Prostate gland (tissue), 2 donors: ENCODE results near the gene NPIPA5. TPM values are rescaled to one million over a fixed set of nuclear protein-coding genes. Genes with fewer than 3 reads are reported as not detected.
"Not testable (repeated sequence)": the region's sequence is repeated elsewhere in the genome, so short reads cannot be mapped to it uniquely, and the experiment has no call there.

Experiments used
- DNase-seq: peaks from one replicate; pipeline ENCODE4 v3.0.0-alpha.2; 2019; ENCODE audit warnings: low spot score
- H3K27ac ChIP-seq, 2 donors: fragments of 200-600 bp; sonication (generic); 2 replicates each; pipeline ENCODE4 v1.5.1; 2017 to 2019
- H3K27me3 ChIP-seq: fragments of 200-600 bp; sonication (generic); replicated peaks from 2 replicates; pipeline ENCODE4 v1.5.1; 2019; ENCODE audit not compliant: insufficient read depth
- H3K36me3 ChIP-seq, 2 donors: fragments of 200-600 bp; sonication (generic); 1 replicate in 1 of 2; 2 replicates in 1 of 2; pipeline versions ENCODE4 v1.5.1 to v1.8.1; 2017 to 2019
- H3K4me1 ChIP-seq: fragments of 200-600 bp; sonication (generic); replicated peaks from 2 replicates; pipeline ENCODE4 v1.5.1; 2019
- H3K4me3 ChIP-seq, 2 donors: fragments of 200-600 bp; sonication (generic); 2 replicates each; pipeline ENCODE4 v1.5.1; 2017 to 2019
- H3K9me3 ChIP-seq: fragments of 200-600 bp; sonication (generic); 2 replicates; pipeline ENCODE4 v1.5.1; 2017
- POLR2A ChIP-seq: fragments of 450-650 bp; IDR thresholded peaks from one replicate; pipeline ENCODE4 v1.6.1; 2016; ENCODE audit warnings: antibody characterized with exemption, mild to moderate bottlenecking
- POLR2AphosphoS5 ChIP-seq: sonication (generic); formaldehyde crosslinking; IDR thresholded peaks from one replicate; pipeline ENCODE4 v1.6.1; 2017; ENCODE audit warnings: antibody characterized with exemption
- WGBS: methylation state at CpG from one replicate; pipeline ENCODE4 v1.1.5; 2018; 5-methylcytosine and 5-hydroxymethylcytosine counted together
- intact Hi-C: fragments of 100-400 bp; cut with DNase I; formaldehyde crosslinking; loops from one replicate; pipeline ENCODE4 v1.14.2; 2022
- total RNA-seq, 2 donors: library from RNA; depleted of rRNA; stranded (reverse); fragments of >200 nt; gene quantifications; one replicate each; pipeline ENCODE4 v1.1.0, GENCODE V29; 2016
- TF ChIP-seq, protein P1 (sequence below), 4 experiments: fragments of 200-600 bp in 2 of 4; fragments of 450-650 bp in 2 of 4; sonication (generic) in 2 of 4; IDR thresholded peaks; 1 replicate in 3 of 4; 2 replicates in 1 of 4; pipeline ENCODE4 v1.5.1; 2016 to 2019; ENCODE audit warnings: antibody characterized with exemption in 4 of 4, mild to moderate bottlenecking in 2 of 4, moderate library complexity in 2 of 4

NPIPA5 gene
- total RNA-seq, 2 donors from 2014 or later, result 8.3 to 31.3 TPM

DNA sequence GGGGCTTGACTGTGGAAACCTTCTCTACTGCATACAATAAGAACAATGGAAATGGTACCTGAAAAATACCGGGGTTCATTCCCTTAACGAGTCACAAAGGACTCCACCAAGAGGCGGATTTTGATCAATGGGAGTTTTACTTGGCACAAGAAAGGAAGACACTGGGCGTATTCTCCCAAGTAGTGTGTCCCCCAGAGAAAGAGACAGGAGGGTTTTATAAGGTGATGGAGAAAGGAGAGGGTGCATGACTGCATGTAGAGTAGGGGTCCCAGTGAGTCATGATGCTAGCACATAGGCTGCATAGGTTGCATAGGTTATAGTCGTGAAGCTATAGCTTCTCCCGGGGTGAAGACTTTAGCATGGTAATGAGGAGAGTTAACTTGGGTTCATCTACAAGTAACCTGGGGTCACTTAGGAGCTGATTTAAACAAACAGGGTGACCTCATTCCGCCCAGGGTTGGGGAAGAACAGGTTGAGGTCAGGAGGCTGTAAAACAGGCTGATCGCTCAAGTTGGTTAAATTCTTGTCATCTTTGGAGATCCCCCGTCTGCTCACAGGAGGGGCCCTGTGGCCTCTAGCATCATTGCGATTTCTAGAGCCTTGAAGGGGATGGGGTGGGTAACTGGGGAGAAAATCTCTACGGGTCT is 19.0 kb upstream of the NPIPA5 start:
- H3K27ac ChIP-seq, result no peak overlapping the region
- no peak overlapping the region for H3K4me3 ChIP-seq
- WGBS, result 90% methylated on average over 11 of the region's 11 CpGs
- H3K36me3 ChIP-seq, result no peaks in the 10 kb centered on the region
- TF ChIP-seq POLR2A, result no peak
- TF ChIP-seq POLR2AphosphoS5, result no peak
- TF ChIP-seq, protein P1, sequence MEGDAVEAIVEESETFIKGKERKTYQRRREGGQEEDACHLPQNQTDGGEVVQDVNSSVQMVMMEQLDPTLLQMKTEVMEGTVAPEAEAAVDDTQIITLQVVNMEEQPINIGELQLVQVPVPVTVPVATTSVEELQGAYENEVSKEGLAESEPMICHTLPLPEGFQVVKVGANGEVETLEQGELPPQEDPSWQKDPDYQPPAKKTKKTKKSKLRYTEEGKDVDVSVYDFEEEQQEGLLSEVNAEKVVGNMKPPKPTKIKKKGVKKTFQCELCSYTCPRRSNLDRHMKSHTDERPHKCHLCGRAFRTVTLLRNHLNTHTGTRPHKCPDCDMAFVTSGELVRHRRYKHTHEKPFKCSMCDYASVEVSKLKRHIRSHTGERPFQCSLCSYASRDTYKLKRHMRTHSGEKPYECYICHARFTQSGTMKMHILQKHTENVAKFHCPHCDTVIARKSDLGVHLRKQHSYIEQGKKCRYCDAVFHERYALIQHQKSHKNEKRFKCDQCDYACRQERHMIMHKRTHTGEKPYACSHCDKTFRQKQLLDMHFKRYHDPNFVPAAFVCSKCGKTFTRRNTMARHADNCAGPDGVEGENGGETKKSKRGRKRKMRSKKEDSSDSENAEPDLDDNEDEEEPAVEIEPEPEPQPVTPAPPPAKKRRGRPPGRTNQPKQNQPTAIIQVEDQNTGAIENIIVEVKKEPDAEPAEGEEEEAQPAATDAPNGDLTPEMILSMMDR (IDR thresholded peaks at IDR 0.05), result no peak
- no peaks in the 10 kb centered on the region for H3K9me3 ChIP-seq
- no peak for DNase-seq
- intact Hi-C loops, result no loop called here
- no peaks in the 10 kb centered on the region for H3K27me3 ChIP-seq
- no peaks in the 10 kb centered on the region for H3K4me1 ChIP-seq

DNA sequence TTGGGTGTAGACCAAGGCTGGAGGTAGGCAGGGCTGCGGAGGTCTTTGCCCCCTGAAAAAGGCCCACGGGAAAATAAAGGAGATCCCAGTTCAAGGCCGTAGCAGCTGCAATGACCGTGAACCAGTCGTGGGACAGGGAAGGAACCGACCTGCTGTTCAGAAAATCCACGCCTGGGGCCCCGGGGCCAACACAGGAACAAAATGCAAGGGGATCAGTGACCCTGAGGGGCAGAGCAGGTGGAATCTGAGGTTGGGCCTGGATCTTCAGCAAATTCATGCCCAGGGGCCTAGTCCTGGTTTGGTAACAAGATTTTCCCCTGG is 18.4 kb upstream of the NPIPA5 start:
- H3K27ac ChIP-seq, result peak overlapping the region; percentile 64 to 67
- 82% methylated on average over 8 of the region's 8 CpGs for WGBS
- H3K27me3 ChIP-seq, intact Hi-C loops, H3K36me3 ChIP-seq, H3K9me3 ChIP-seq, DNase-seq, H3K4me1 ChIP-seq: not testable (repeated sequence)
- H3K4me3 ChIP-seq, result peak overlapping the region; percentile 54 to 57

DNA sequence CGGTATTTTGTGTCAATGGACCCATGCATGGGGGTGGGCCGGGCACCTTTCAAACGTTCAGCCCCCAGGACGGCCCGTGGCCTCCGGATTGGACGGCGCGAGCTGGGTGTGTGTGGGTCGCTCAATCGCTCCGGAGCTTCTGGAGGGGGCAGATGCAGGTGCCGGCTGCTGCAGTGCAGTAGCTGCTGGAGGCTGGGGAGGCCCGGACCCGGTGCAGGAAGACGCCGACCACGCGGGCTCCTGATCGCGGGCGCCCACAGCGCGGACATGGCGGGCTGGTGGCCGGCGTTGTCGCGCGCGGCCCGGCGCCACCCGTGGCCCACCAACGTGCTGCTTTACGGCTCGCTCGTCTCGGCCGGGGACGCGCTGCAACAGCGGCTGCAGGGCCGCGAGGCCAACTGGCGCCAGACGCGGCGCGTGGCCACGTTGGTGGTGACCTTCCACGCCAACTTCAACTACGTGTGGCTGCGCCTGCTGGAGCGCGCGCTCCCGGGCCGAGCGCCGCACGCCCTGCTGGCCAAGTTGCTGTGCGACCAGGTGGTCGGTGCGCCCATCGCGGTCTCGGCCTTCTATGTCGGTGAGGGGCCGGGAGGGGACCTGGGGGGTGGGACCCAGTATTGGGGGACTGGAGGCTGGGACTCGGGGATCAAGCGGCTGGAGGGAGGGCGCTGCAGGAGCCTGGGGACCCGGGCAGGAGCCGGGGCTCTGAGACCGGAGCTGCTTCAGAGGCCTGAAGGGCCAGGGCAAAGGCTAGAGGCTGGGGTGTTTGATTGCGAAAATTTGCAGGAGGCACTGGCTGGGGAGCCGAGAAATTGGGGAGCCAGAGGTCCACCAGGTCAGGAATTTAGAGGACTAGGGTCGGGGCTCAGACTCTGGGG is 17.8 kb upstream of the NPIPA5 start, which contains the start of gene MPV17L:
TSS of gene MPV17L (plus strand) at position 124 of the 878 bp plus-strand sequence. CDS start at position 268, 144 bp downstream.
- WGBS, result 2% methylated on average over 68 of the region's 79 CpGs
- Histone ChIP-seq H3K4me3 (peak within 1 kb of the TSS; percentile 54 to 57), H3K27ac (peak within 1 kb of the TSS; percentile 64 to 67)
- H3K27me3 ChIP-seq, H3K36me3 ChIP-seq, H3K9me3 ChIP-seq, intact Hi-C loops, H3K4me1 ChIP-seq: not testable (repeated sequence)
- DNase-seq, result peak; percentile 9

DNA sequence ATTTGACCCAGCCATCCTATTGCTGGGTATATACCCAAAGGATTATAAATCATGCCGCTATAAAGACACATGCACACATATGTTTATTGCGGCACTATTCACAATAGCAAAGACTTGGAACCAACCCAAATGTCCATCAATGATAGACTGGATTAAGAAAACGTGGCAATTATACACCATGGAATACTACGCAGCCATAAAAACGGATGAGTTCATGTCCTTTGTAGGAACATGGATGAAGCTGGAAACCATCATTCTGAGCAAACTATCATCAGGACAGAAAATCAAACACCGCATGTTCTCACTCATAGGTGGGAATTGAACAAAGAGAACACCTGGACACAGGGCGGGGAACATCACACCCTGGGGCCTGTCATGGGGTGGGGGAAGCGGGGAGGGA is 14.9 kb upstream of the NPIPA5 start:
- H3K27me3 ChIP-seq, H3K4me1 ChIP-seq, H3K9me3 ChIP-seq, H3K36me3 ChIP-seq, H3K27ac ChIP-seq, DNase-seq, intact Hi-C loops, H3K4me3 ChIP-seq: not testable (repeated sequence)
- 93% methylated on average over 8 of the region's 8 CpGs for WGBS

DNA sequence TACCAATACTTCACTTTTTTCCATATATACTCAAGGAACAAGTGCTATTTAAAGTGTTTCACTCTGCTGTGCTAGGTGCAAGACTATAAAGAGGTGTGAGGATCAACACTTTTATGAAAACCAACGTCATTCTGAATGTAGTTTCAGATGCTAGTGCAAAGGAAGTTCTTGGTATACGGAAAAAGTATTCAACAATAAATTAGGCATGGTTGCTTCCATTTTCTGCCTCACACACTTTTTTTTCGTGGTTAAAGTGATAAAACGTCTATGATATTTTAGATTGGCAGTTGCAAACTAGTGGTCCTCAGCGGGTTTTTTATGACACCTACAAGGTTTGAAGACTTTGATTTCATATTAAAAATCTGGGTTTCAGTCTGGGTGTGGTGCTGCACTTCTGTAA is 11.8 kb upstream of the NPIPA5 start:
- H3K36me3 ChIP-seq, H3K9me3 ChIP-seq, intact Hi-C loops, H3K4me1 ChIP-seq, H3K27me3 ChIP-seq, DNase-seq, H3K4me3 ChIP-seq, H3K27ac ChIP-seq: not testable (repeated sequence)
- WGBS, result 84% methylated on average over 5 of the region's 5 CpGs

DNA sequence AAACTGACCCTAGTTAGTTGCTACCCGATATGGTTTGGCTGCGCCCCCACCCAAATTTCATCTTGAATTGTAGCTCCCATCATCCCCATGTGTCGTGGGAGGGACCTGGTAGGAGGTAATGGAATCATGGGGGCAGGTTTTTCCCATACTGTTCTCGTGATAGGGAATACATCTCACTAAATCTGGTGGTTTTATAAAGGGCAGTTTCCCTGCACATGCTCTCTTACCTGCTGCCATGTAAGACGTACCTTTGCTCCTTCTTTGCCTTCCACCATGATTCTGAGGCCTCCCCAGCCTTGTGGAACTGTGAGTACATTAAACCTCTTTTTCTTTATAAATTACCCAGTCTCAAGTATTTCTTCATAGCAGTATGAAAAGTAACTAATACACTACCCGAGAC is 10.0 kb upstream of the NPIPA5 start:
- H3K4me1 ChIP-seq, intact Hi-C loops, H3K27ac ChIP-seq: not testable (repeated sequence)

DNA sequence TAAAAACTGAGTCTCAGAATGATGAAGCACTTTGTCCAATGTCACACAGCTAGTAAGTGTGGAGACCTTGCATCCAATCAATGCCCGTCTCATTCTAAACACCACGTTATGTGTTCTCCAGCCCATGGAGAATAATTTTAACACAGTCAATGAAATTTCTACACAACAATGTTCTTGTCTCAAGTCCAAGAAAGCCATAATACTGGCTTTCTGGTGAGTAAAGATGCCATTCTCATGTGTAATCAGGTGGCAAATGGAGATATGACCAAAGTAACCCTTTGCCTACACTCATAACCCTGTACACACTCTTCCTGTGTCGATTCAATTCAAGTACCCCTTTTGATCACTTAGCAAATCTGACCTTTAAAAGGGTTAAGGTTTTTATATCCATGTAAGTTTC is 4.7 kb upstream of the NPIPA5 start:
- H3K27me3 ChIP-seq, H3K27ac ChIP-seq, H3K4me1 ChIP-seq, DNase-seq, intact Hi-C loops, H3K9me3 ChIP-seq, H3K4me3 ChIP-seq, H3K36me3 ChIP-seq: not testable (repeated sequence)
- WGBS, result 50% methylated on average over 1 of the region's 3 CpGs

More for the DNA sequence above, 10.0 kb upstream of the NPIPA5 start:
- not testable (repeated sequence) for H3K27me3 ChIP-seq, H3K4me3 ChIP-seq, DNase-seq, H3K36me3 ChIP-seq, H3K9me3 ChIP-seq
- 85% methylated on average over 6 of the region's 6 CpGs for WGBS

DNA sequence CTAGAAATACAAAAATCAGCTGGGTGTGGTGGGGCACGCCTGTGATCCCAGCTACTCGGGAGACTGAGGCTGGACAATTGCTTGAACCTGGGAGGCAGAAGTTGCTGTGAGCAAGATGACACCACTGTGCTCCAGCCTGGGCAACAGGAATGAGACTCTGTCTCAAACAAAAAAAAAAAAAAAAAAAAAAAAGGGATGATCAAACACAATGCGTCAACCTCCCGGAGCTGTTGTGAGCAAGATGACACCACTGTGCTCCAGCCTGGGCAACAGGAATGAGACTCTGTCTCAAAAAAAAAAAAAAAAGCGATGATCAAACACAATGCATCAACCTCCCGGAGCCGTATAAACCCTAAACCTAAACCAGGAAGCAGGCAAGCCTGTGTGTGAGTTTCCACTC is 20.6 kb downstream of the NPIPA5 start:
- intact Hi-C loops, H3K27ac ChIP-seq, H3K36me3 ChIP-seq, H3K27me3 ChIP-seq, H3K9me3 ChIP-seq, H3K4me1 ChIP-seq, H3K4me3 ChIP-seq, DNase-seq: not testable (repeated sequence)
- WGBS, result 60% methylated on average over 3 of the region's 7 CpGs

DNA sequence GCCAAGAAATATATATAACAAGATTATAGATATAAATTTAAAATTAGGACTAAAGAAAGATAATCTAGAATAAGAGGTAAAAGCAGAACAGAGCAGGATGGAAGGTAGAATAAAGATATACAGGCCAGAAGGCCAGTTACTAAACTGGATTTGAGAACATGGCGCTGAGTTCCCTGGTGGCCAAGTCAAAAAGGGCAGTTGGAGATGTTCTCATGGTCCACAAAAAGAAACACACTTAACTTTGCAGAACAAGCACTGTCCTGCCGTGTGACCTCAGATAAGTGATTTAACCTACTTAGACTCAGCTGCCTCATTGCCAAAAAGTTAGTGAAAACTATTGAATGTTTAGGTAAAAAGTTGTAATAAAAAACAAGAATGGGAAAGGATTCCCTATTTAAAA is 23.2 kb downstream of the NPIPA5 start:
- H3K27ac ChIP-seq, intact Hi-C loops, H3K4me1 ChIP-seq, H3K27me3 ChIP-seq, H3K36me3 ChIP-seq, DNase-seq, H3K9me3 ChIP-seq, H3K4me3 ChIP-seq: not testable (repeated sequence)
- no CpG with 5 or more reads among the region's 2 CpGs for WGBS

DNA sequence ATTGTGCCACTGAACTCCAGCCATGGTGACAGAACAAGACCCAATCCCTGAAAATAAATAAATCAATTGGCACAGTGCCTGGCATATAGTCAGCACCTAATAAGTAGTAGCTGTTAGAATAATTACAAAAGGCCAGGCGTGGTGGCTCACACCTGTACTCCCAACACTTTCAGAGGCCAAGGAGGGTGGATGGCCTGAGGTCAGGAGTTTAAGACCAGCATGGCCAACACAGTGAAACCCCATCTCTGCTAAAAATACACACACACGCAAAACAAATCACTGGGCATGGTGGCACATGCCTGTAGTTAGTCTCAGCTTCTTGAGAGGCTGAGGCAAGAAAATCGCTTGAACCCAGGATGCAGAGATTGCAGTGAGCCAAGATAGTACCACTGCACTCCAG is 25.2 kb downstream of the NPIPA5 start:
- H3K27ac ChIP-seq, H3K27me3 ChIP-seq, H3K36me3 ChIP-seq, intact Hi-C loops, DNase-seq, H3K4me1 ChIP-seq, H3K9me3 ChIP-seq, H3K4me3 ChIP-seq: not testable (repeated sequence)
- no CpG with 5 or more reads among the region's 3 CpGs for WGBS

DNA sequence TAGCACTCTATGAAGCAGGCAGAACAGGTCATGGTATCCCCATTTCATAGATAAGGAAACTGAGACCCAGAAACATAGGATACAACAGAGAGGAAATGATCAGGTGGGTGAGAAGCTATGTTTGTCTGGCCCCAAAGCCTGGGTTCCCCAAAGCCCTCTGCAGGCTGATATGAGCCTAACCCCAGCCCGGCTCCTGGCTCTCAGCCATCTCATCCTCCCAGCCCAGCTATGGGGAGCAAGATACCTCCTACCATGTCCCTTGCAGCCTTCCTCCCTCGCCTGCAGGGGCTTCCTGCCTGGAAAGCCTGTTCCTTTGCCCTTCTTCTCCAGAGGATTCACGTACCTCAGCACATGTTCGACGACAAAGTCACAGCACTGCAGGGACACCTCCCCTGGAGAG is 26.3 kb downstream of the NPIPA5 start:
- H3K27me3 ChIP-seq, H3K36me3 ChIP-seq, H3K4me3 ChIP-seq, intact Hi-C loops, H3K27ac ChIP-seq, DNase-seq, H3K9me3 ChIP-seq, H3K4me1 ChIP-seq: not testable (repeated sequence)
- WGBS, result no CpG with 5 or more reads among the region's 5 CpGs
